ENCODE measurements around the gene CTRB1. TPM values are rescaled to one million over a fixed set of nuclear protein-coding genes. Genes with fewer than 3 reads are reported as not detected.

Gene CTRB1
- total RNA-seq, 3 donors from 2014 or later: 2.2 to 5.5 (median 3.4) TPM

- Mint-ChIP-seq H3K4me1 (ENCODE audit: low read depth) (no peaks in the 10 kb centered on the region), H3K4me3 (no peak overlapping the region), H3K36me3 (ENCODE audit: insufficient read depth) (no peaks in the 10 kb centered on the region), H3K27me3 (ENCODE audit: low read depth) (peaks cover 19% of the 10 kb centered on the region), H3K9me3 (no peaks in the 10 kb centered on the region)
- ATAC-seq: no peak
- DNase-seq: no peak
Measured at GRCh38 chr16:75226550-75227360, 8.0 kb downstream of the CTRB1 start.

- ATAC-seq (no peak), DNase-seq (no peak)
- H3K4me1 Mint-ChIP-seq (ENCODE audit: low read depth): no peaks in the 10 kb centered on the region
- H3K27me3 Mint-ChIP-seq (ENCODE audit: low read depth): peaks cover 19% of the 10 kb centered on the region
- H3K36me3 Mint-ChIP-seq (ENCODE audit: insufficient read depth): no peaks in the 10 kb centered on the region
- H3K4me3 Mint-ChIP-seq: no peak overlapping the region
- no peaks in the 10 kb centered on the region for H3K9me3 Mint-ChIP-seq
Measured at GRCh38 chr16:75227361-75228142, 8.8 kb downstream of the CTRB1 start.

GRCh38 chr16:75228143-75228976 lies 9.6 kb downstream of the CTRB1 start:
- H3K4me3 Mint-ChIP-seq: no peak overlapping the region
- no peaks in the 10 kb centered on the region for H3K36me3 Mint-ChIP-seq (ENCODE audit: insufficient read depth)

GRCh38 chr16:75229172-75230031 lies 10.6 kb downstream of the CTRB1 start:
- no peak for ATAC-seq
- Mint-ChIP-seq H3K36me3 (ENCODE audit: insufficient read depth) (no peaks in the 10 kb centered on the region), H3K27me3 (ENCODE audit: low read depth) (peaks cover 19% of the 10 kb centered on the region), H3K9me3 (no peaks in the 10 kb centered on the region), H3K4me1 (ENCODE audit: low read depth) (peaks cover 1% of the 10 kb centered on the region), H3K4me3 (no peak overlapping the region)
- DNase-seq: no peak

More at GRCh38 chr16:75228143-75228976, 9.6 kb downstream of the CTRB1 start:
- DNase-seq (no peak), ATAC-seq (no peak)
- H3K9me3 Mint-ChIP-seq: no peaks in the 10 kb centered on the region
- H3K27me3 Mint-ChIP-seq (ENCODE audit: low read depth): peaks cover 19% of the 10 kb centered on the region
- no peaks in the 10 kb centered on the region for H3K4me1 Mint-ChIP-seq (ENCODE audit: low read depth)

- Mint-ChIP-seq H3K4me1 (ENCODE audit: low read depth) (peaks cover 1% of the 10 kb centered on the region), H3K36me3 (ENCODE audit: insufficient read depth) (no peaks in the 10 kb centered on the region), H3K27me3 (ENCODE audit: low read depth) (peaks cover 15% of the 10 kb centered on the region), H3K9me3 (no peaks in the 10 kb centered on the region), H3K4me3 (no peak overlapping the region)
- no peak for DNase-seq
- no peak for ATAC-seq
Measured at GRCh38 chr16:75230471-75231110, 11.8 kb downstream of the CTRB1 start.

GRCh38 chr16:75231570-75231969 lies 12.8 kb downstream of the CTRB1 start:
- no peaks in the 10 kb centered on the region for H3K9me3 Mint-ChIP-seq
- ATAC-seq: no peak
- H3K36me3 Mint-ChIP-seq (ENCODE audit: insufficient read depth): no peaks in the 10 kb centered on the region
- H3K4me3 Mint-ChIP-seq: no peak overlapping the region
- H3K27me3 Mint-ChIP-seq (ENCODE audit: low read depth): peaks cover 13% of the 10 kb centered on the region
- H3K4me1 Mint-ChIP-seq (ENCODE audit: low read depth): peaks cover 1% of the 10 kb centered on the region
- no peak for DNase-seq

GRCh38 chr16:75233611-75233938 lies 14.8 kb downstream of the CTRB1 start:
- peaks cover 7% of the 10 kb centered on the region for H3K27me3 Mint-ChIP-seq (ENCODE audit: low read depth)

GRCh38 chr16:75234856-75235696 lies 16.3 kb downstream of the CTRB1 start:
- no peaks in the 10 kb centered on the region for H3K36me3 Mint-ChIP-seq (ENCODE audit: insufficient read depth)
- peaks cover 7% of the 10 kb centered on the region for H3K27me3 Mint-ChIP-seq (ENCODE audit: low read depth)
- ATAC-seq (no peak), DNase-seq (no peak)
- no peak overlapping the region for H3K4me3 Mint-ChIP-seq
- H3K4me1 Mint-ChIP-seq (ENCODE audit: low read depth): peaks cover 1% of the 10 kb centered on the region
- no peaks in the 10 kb centered on the region for H3K9me3 Mint-ChIP-seq

More at GRCh38 chr16:75233611-75233938, 14.8 kb downstream of the CTRB1 start:
- DNase-seq: no peak
- ATAC-seq: no peak
- H3K4me1 Mint-ChIP-seq (ENCODE audit: low read depth): peaks cover 1% of the 10 kb centered on the region
- H3K36me3 Mint-ChIP-seq (ENCODE audit: insufficient read depth): no peaks in the 10 kb centered on the region
- H3K9me3 Mint-ChIP-seq: no peaks in the 10 kb centered on the region
- H3K4me3 Mint-ChIP-seq: no peak overlapping the region

GRCh38 chr16:75235721-75236193 lies 17.0 kb downstream of the CTRB1 start:
- Mint-ChIP-seq H3K36me3 (ENCODE audit: insufficient read depth) (no peaks in the 10 kb centered on the region), H3K27me3 (ENCODE audit: low read depth) (peaks cover 7% of the 10 kb centered on the region), H3K4me1 (ENCODE audit: low read depth) (peaks cover 1% of the 10 kb centered on the region), H3K9me3 (no peaks in the 10 kb centered on the region), H3K4me3 (no peak overlapping the region)
- DNase-seq: no peak
- ATAC-seq: no peak

GRCh38 chr16:75236232-75236631 lies 17.4 kb downstream of the CTRB1 start:
- peaks cover 1% of the 10 kb centered on the region for H3K4me1 Mint-ChIP-seq (ENCODE audit: low read depth)

GRCh38 chr16:75236736-75237397 lies 18.1 kb downstream of the CTRB1 start:
- no peaks in the 10 kb centered on the region for H3K27me3 Mint-ChIP-seq (ENCODE audit: low read depth)
- H3K4me3 Mint-ChIP-seq: no peak overlapping the region
- DNase-seq (no peak), ATAC-seq (no peak)
- no peaks in the 10 kb centered on the region for H3K36me3 Mint-ChIP-seq (ENCODE audit: insufficient read depth)
- peaks cover 1% of the 10 kb centered on the region for H3K4me1 Mint-ChIP-seq (ENCODE audit: low read depth)
- H3K9me3 Mint-ChIP-seq: no peaks in the 10 kb centered on the region

More at GRCh38 chr16:75236232-75236631, 17.4 kb downstream of the CTRB1 start:
- no peaks in the 10 kb centered on the region for H3K36me3 Mint-ChIP-seq (ENCODE audit: insufficient read depth)
- no peaks in the 10 kb centered on the region for H3K9me3 Mint-ChIP-seq
- ATAC-seq (peak; percentile 59 to 75), DNase-seq (no peak)
- H3K27me3 Mint-ChIP-seq (ENCODE audit: low read depth): peaks cover 4% of the 10 kb centered on the region
- H3K4me3 Mint-ChIP-seq: no peak overlapping the region

Measured in activated T-cell treated with anti-CD3 and anti-CD28 coated beads, Interleukin-2, amount 50 U/mL, for 4 hours (primary cell).